Kidney (tissue), 14 donors: Measurements from ENCODE around the gene MAG. TPM values are rescaled to one million over a fixed set of nuclear protein-coding genes. Genes with fewer than 3 reads are reported as not detected.

Experiments used
- DNase-seq, 5 donors: peaks; one replicate each; pipeline ENCODE4 v3.0.0-alpha.2; 2013 to 2020
- FAIRE-seq: peaks from 2 replicates; lab custom pipeline; 2012; peaks lifted over from hg19 to GRCh38; lab: Jason Lieb, UNC
- H3K27ac ChIP-seq, 2 donors: one replicate each; pipeline ENCODE4 v1.7.0; 2013; ENCODE audit warnings: low read depth in 2 of 2, low read length in 2 of 2, inconsistent platforms in 1 of 2
- H3K27me3 ChIP-seq: one replicate; pipeline ENCODE4 v1.7.1; 2013; ENCODE audit warnings: low read length, inconsistent platforms; ENCODE audit not compliant: control insufficient read depth, insufficient read depth
- H3K36me3 ChIP-seq, 3 donors: one replicate each; pipeline versions ENCODE4 v1.7.0 to v1.7.1; 2013; ENCODE audit warnings: low read length in 3 of 3, control low read depth in 1 of 3, inconsistent platforms in 1 of 3; ENCODE audit not compliant: insufficient read depth in 3 of 3, control insufficient read depth in 2 of 3
- H3K4me1 ChIP-seq, 3 donors: one replicate each; pipeline versions ENCODE4 v1.7.0 to v1.7.1; 2013; ENCODE audit warnings: low read length in 3 of 3, inconsistent platforms in 1 of 3, low read depth in 1 of 3; ENCODE audit not compliant: control insufficient read depth in 2 of 3, insufficient read depth in 2 of 3
- H3K4me3 ChIP-seq, 3 donors: one replicate each; pipeline versions ENCODE4 v1.7.0 to v1.8.1; 2013; ENCODE audit warnings: low read length in 3 of 3, control low read depth in 1 of 3, inconsistent platforms in 1 of 3
- H3K9ac ChIP-seq, 3 donors: one replicate each; pipeline versions ENCODE4 v1.7.0 to v1.7.1; 2013; ENCODE audit warnings: low read length in 3 of 3, control low read depth in 1 of 3, inconsistent platforms in 1 of 3
- H3K9me3 ChIP-seq, 3 donors: one replicate each; pipeline versions ENCODE4 v1.7.0 to v1.7.1; 2013; ENCODE audit warnings: low read length in 3 of 3, control low read depth in 1 of 3, inconsistent platforms in 1 of 3; ENCODE audit not compliant: control insufficient read depth in 2 of 3, insufficient read depth in 1 of 3
- intact Hi-C: fragments of 100-400 bp; cut with DNase I; formaldehyde crosslinking; loops from one replicate; pipeline ENCODE4 v1.11.1; 2022
- polyA plus RNA-seq: library from polyadenylated mRNA; stranded (reverse); fragments of 350-450 nt; fragmentation: Illumina TruSeq; extraction: RNeasy Lipid Tissue Mini Kit (QIAGEN cat#74804); gene quantifications from one replicate; pipeline ENCODE4 v1.2.3, GENCODE V29; 2014; ENCODE audit warnings: low read depth, low replicate concordance; ENCODE audit not compliant: insufficient read depth
- total RNA-seq: library from RNA; stranded (reverse); fragmentation: NEBNext Ultra II Directional; extraction: Animal tissue kit (Norgen Biotek cat#: 25700); gene quantifications from one replicate; pipeline ENCODE4 v1.2.1, GENCODE V29; 2021
- TF ChIP-seq, protein P1 (sequence below): IDR thresholded peaks from 3 replicates; pipeline ENCODE4 v1.5.1; 2012; ENCODE audit warnings: mild to moderate bottlenecking, moderate library complexity, borderline replicate concordance; ENCODE audit not compliant: insufficient read depth; ENCODE audit errors: extremely low read depth
- donor health status: control.
- donor health status: control.
- donor health status: control.
- donor health status: control.
- donor health status: control.
- donor health status: DM: yes; HTN: yes; CAD: no.
- donor health status: Normal renal cell carcinoma (clear cell type).

Gene MAG
- total and polyA plus RNA-seq, 2 donors from 2014 or later = 0.41 to 1.1 TPM

DNA sequence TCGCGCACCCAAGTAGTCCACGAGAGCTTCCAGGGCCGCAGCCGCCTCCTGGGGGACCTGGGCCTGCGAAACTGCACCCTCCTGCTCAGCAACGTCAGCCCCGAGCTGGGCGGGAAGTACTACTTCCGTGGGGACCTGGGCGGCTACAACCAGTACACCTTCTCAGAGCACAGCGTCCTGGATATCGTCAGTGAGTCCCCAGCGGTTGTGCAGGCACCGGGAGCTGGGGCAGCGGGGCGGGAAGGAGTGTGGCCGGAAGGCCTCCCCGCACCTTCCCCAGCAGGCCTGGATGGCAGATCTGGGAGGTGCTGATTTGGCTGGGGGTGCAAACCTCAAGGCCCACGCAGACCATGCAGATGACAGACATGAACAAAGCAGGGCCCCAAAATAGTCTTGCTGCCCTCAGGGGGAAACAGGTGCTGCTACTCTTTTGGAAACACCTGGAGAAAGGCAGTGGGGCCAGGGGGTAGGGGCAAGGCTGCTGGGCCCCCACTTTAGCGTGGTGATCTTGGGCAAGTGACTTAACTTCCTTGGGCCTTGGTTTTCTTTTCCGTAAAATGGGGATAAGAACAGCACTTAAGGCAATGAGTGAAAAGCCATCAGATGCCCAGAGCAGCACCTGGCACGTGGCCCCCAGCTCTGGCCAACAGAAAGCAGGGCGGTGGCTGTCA is 4.0 kb downstream of the MAG start:
- Histone ChIP-seq H3K27me3 (no peaks in the 10 kb centered on the region), H3K9me3 (peaks cover 0 to 2% (median 0%) of the 10 kb centered on the region in 3 donors), H3K27ac (no peak overlapping the region), H3K36me3 (no peaks in the 10 kb centered on the region), H3K4me3 (no peak overlapping the region), H3K9ac (no peak overlapping the region), H3K4me1 (no peaks in the 10 kb centered on the region)
- intact Hi-C loops = no loop called here
- TF ChIP-seq, protein P1, sequence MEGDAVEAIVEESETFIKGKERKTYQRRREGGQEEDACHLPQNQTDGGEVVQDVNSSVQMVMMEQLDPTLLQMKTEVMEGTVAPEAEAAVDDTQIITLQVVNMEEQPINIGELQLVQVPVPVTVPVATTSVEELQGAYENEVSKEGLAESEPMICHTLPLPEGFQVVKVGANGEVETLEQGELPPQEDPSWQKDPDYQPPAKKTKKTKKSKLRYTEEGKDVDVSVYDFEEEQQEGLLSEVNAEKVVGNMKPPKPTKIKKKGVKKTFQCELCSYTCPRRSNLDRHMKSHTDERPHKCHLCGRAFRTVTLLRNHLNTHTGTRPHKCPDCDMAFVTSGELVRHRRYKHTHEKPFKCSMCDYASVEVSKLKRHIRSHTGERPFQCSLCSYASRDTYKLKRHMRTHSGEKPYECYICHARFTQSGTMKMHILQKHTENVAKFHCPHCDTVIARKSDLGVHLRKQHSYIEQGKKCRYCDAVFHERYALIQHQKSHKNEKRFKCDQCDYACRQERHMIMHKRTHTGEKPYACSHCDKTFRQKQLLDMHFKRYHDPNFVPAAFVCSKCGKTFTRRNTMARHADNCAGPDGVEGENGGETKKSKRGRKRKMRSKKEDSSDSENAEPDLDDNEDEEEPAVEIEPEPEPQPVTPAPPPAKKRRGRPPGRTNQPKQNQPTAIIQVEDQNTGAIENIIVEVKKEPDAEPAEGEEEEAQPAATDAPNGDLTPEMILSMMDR = no peak
- DNase-seq (no peak), FAIRE-seq (no peak)

DNA sequence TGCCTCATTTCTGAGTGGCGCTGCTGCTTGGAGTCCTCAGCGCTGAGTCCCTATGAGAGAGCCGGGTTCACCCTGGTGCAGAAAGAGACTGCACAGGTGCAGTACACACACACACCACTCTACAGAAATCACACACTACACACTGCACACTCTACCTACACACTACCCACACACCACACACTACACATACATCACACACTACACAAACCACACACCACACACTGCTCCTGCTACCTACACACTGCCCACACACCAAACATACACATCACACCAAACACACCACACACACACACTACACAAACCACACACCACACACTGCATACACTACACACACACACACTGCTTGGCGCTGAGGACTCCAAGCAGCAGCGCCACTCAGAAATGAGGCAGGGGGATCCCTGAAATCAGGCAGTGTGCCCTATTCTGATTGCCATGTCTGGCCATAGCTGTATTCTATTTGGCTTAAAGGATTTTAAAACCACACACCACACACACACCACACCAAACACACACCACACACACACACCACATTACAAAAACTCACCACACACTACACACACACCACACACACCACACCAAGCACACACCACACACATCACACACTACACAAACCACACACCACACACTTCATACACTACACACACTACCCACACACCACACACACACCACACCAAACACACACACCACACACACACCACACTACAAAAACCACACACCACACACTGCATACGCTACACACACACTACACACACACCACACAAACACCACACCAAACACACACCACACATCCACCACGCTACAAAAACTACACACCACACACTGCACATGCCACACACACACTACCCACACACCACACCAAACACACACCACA is 4.9 kb downstream of the MAG start:
- FAIRE-seq (no peak), DNase-seq (no peak)
- Histone ChIP-seq H3K36me3 (no peaks in the 10 kb centered on the region), H3K9me3 (peaks cover 0 to 2% (median 0%) of the 10 kb centered on the region in 3 donors), H3K27ac (no peak overlapping the region), H3K27me3 (no peaks in the 10 kb centered on the region), H3K4me1 (no peaks in the 10 kb centered on the region), H3K9ac (no peak overlapping the region), H3K4me3 (no peak overlapping the region)
- intact Hi-C loops = no loop called here
- TF ChIP-seq, protein P1 = no peak

DNA sequence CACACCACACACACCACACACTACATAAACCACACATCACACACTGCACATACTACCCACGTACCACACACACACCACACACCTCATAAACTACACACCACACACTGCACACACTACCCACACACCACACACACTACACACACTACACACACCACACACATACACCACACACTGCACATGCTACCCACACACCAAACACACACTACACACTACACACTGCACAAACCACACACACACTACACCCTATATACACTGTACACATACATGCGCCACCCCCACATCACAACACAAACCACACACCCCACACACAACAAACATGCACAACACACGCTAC is 5.5 kb downstream of the MAG start:
- FAIRE-seq (no peak), DNase-seq (no peak)
- Histone ChIP-seq H3K36me3 (no peaks in the 10 kb centered on the region), H3K27ac (no peak overlapping the region), H3K9ac (no peak overlapping the region), H3K4me3 (peak overlapping the region in 1 of 3 donors; percentile 17), H3K9me3 (peaks cover 0 to 2% (median 0%) of the 10 kb centered on the region in 3 donors), H3K27me3 (no peaks in the 10 kb centered on the region), H3K4me1 (no peaks in the 10 kb centered on the region)
- TF ChIP-seq, protein P1 = no peak
- intact Hi-C loops = no loop called here
